Measurements from ENCODE around the gene RAD51B.

The RAD51B gene

DNA sequence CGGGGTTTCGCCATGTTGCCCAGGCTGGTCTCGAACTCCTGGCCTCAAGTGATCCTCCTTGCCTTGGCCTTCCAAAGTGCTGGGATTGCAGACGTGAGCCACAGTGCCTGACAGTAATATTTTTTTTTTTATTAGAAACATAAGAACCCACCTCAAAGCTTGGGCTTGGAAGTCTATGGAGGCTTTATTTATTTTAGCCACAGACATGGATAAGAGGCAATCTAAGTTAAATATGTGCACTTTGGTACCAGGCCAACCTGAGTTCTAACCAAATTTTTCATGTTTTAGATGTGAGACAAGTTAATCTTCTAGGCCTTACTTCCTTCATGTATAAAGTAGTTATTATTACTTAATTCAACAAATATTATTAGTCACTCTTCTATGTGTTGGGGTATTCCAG, 96.9 kb downstream of the RAD51B start:
- Histone ChIP-seq H3K27ac (no peak overlapping the region), H3K36me3 (replicated peaks) (no peaks in the 10 kb centered on the region), H3K4me3 (ENCODE audit: low read depth, low read length) (no peak overlapping the region), H3K27me3 (replicated peaks) (no peaks in the 10 kb centered on the region)
- TF ChIP-seq, protein P1, sequence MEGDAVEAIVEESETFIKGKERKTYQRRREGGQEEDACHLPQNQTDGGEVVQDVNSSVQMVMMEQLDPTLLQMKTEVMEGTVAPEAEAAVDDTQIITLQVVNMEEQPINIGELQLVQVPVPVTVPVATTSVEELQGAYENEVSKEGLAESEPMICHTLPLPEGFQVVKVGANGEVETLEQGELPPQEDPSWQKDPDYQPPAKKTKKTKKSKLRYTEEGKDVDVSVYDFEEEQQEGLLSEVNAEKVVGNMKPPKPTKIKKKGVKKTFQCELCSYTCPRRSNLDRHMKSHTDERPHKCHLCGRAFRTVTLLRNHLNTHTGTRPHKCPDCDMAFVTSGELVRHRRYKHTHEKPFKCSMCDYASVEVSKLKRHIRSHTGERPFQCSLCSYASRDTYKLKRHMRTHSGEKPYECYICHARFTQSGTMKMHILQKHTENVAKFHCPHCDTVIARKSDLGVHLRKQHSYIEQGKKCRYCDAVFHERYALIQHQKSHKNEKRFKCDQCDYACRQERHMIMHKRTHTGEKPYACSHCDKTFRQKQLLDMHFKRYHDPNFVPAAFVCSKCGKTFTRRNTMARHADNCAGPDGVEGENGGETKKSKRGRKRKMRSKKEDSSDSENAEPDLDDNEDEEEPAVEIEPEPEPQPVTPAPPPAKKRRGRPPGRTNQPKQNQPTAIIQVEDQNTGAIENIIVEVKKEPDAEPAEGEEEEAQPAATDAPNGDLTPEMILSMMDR (IDR thresholded peaks at IDR 0.05; ENCODE audit: low read depth, low read length, missing control alignments): no peak
- in situ Hi-C loops (cut with HindIII; ENCODE audit: low pct_ligation_motif_present, low sequenced_read_pairs): no loop called here
- DNase-seq: no peak

DNA sequence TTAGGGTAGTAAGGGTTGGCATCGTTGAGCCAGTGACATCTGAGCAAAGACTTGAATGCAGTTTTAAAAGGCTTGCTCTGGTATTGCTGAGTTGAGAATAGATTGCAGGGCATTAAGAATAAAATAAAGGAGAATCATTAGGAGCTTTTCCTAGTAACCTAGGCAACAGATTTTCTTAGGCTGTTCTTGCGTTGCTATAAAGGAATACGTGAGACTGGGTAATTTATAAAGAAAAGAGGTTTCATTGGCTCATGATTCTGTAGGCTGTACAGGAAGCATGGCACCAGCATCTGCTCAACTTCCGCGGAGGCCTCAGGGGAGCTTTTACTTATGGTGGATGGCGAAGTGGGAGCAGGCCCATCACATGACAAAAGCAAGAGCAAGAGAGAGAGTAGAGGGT, 97.4 kb downstream of the RAD51B start:
- in situ Hi-C loops (cut with HindIII; ENCODE audit: low pct_ligation_motif_present, low sequenced_read_pairs): no loop called here
- TF ChIP-seq, protein P1 (IDR thresholded peaks at IDR 0.05; ENCODE audit: low read depth, low read length, missing control alignments): no peak
- DNase-seq: no peak
- Histone ChIP-seq H3K27ac (no peak overlapping the region), H3K4me3 (ENCODE audit: low read depth, low read length) (no peak overlapping the region), H3K36me3 (replicated peaks) (no peaks in the 10 kb centered on the region), H3K27me3 (replicated peaks) (no peaks in the 10 kb centered on the region)

DNA sequence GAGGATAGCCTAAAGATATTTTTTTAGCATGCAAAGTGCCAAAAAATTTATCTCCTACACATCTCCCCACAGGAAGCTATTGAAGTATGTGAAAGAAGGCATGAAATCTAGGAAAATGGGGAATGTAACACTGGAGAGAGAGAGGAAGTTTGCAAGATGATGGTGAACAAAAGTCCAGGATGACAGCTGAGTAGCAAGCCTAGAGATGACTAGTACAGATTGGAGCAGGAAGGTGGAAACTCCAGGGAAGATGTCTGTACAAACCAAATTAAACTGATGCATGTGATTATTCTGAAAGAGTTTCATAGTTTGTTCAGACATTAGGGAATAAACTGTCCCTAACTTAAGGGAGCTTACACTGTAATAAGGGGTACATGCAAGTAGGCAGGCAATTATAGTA, 99.3 kb downstream of the RAD51B start:
- TF ChIP-seq, protein P1 (IDR thresholded peaks at IDR 0.05; ENCODE audit: low read depth, low read length, missing control alignments): no peak
- no peak for DNase-seq
- Histone ChIP-seq H3K4me3 (ENCODE audit: low read depth, low read length) (no peak overlapping the region), H3K27ac (no peak overlapping the region), H3K36me3 (replicated peaks) (no peaks in the 10 kb centered on the region), H3K27me3 (replicated peaks) (no peaks in the 10 kb centered on the region)
- in situ Hi-C loops (cut with HindIII; ENCODE audit: low pct_ligation_motif_present, low sequenced_read_pairs): no loop called here

DNA sequence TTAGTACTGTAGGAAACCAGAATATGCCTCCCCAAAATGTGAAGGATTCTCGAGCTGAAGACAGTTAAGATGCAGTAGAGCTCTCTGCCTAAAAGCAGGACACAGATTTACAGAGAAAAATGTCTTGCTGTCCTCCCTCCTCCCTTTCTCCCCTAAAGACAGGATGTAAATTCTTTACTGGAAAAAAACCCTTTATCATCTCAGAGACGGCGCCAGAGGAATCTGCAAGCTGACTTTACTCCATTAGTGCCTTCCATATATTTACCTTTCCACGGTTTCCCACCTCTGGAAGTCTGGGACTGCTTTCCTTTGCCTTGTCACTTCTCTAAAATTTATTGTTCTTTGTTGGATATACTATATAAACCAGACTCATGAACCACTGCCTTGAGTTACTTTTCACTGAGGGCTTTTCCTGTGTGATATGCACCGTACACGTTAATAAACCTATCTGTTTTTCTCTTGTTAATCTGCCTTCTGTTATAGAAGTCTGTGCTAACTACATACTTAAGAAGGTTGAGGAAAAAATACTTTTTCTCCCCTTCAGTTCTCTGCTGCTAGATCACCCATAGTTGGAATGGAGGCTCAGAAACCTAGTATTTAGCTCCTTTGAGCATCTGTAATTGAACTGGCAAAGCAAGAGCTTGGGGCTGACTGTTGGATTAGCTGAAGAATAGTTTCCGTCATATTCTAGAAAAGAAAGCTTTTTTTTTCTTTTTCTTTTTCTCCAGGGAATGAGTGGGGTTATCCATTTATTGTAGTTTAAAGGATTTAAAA, 99.9 kb downstream of the RAD51B start:
- Histone ChIP-seq H3K4me3 (ENCODE audit: low read depth, low read length) (no peak overlapping the region), H3K27ac (no peak overlapping the region), H3K27me3 (replicated peaks) (no peaks in the 10 kb centered on the region), H3K36me3 (replicated peaks) (no peaks in the 10 kb centered on the region)
- in situ Hi-C loops (cut with HindIII; ENCODE audit: low pct_ligation_motif_present, low sequenced_read_pairs): no loop called here
- DNase-seq: peak; percentile 1
- TF ChIP-seq, protein P1 (IDR thresholded peaks at IDR 0.05; ENCODE audit: low read depth, low read length, missing control alignments): no peak

DNA sequence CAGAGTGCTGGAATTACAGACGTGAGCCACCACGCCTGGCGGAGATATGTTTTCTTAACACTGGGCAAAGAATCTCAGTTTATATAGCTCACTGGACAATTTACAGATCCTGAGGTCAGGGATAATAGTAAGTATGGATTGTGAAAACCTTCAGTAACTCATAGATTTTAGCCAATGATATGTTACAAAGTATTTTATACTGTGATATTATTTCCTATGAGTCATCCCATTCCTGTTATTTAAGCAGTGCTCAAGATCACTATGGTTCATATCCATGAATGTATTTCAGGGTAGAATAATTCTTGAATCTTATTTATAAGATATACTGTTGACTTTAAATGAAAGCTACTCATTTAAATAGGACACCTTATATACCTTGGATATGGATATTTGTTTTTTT, 107.2 kb downstream of the RAD51B start:
- no peak overlapping the region for H3K27ac ChIP-seq
- in situ Hi-C loops (cut with HindIII; ENCODE audit: low pct_ligation_motif_present, low sequenced_read_pairs): loop anchor here (25.0 kb wide), 1 partner anchor 885 kb away; no protein-coding TSS in a partner anchor

More for the DNA sequence above, 107.2 kb downstream of the RAD51B start:
- Histone ChIP-seq H3K36me3 (replicated peaks) (no peaks in the 10 kb centered on the region), H3K4me3 (ENCODE audit: low read depth, low read length) (no peak overlapping the region), H3K27me3 (replicated peaks) (no peaks in the 10 kb centered on the region)
- TF ChIP-seq, protein P1 (IDR thresholded peaks at IDR 0.05; ENCODE audit: low read depth, low read length, missing control alignments): no peak
- peak; percentile 1 for DNase-seq
